ENCODE measurements around the gene OR8K1. TPM values are rescaled to one million over a fixed set of nuclear protein-coding genes. Genes with fewer than 3 reads are reported as not detected.

OR8K1 gene
- total RNA-seq = not detected
- long read RNA-seq = 0 reads

DNA sequence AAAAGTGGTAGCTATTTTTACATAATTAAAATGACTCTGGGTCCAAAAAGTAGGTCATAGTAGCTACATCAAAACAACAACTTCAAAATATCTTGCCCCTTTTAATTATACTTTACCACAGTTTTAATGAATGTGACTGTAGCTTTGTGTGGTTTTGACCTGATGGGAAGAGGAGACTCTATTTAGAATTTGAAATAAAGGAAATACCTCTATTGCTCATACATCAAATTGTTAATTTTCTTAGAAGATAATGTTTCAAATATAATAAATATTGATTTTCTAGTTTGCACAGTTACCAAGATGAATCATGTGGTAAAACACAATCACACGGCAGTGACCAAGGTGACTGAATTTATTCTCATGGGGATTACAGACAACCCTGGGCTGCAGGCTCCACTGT, at the start of gene OR8K1:
Gene OR8K1 (plus strand): TSS at position 301 of the 400 bp plus-strand sequence. CDS start 0 bp downstream, at position 301.
- intact Hi-C loops (cut with micrococcal nuclease) = loop anchor here (2.0 kb wide), 1 partner anchor 33 kb away; no protein-coding TSS in a partner anchor
- DNase-seq (no peak), ATAC-seq (no peak)

DNA sequence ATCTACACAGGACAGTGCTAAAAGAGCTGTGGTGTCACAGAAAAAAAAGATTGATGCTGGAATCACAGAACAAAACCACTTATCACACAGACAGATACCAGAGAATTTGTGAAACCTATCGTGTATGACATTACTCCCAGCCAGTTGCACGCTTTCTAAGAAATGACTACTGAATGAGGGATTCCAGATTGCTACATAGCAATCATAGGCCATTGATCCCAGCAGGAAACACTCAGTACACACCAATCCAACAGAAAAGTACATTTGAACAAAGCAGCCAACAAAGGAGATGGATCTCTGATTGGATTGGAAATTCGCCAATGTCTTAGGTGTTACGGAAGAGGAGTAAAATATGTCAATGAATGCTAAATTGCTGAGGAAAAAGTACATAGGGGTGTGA, 48.9 kb upstream of the OR8K1 start:
- intact Hi-C loops (cut with micrococcal nuclease) = no loop called here
- DNase-seq (no peak), ATAC-seq (no peak)

DNA sequence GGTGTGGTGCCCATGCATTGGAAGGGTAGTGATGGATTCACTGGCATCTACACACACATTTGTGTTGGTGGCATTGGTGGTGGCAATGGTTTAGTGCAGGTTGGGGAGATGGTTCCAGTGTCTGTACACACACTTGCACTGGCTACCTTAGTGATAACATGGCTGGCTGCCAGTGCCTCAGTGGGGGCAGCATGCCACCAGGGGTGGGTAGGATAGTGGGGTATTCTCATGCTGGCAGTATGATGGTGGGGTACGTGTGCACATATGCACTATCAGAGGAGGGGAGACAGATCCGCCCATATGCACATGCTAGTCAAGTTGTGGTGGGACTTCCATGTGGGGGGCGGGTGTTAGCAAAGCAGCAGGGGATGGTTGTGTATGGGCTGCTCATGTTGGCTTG, 38.0 kb upstream of the OR8K1 start:
- DNase-seq (no peak), ATAC-seq (no peak)
- intact Hi-C loops (cut with micrococcal nuclease) = no loop called here

DNA sequence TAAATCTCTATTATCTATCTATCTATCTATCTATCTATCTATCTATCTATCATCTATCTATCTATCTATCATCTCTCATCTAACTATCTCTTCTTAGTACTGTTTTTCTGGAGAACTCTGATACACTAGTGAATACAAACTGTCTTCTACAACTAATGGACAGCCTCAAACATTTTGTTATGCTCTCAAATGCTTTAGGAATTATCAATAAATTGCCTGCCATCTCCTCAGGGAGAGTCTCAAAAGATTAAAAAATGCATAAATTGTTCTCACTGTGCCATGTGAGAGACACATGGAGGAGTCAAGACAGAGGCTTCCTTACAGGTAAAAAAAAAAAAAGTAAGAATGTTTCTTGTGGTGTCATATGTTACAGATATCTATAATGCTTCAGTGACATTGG, 31.0 kb upstream of the OR8K1 start, which contains the start of gene OR8K3:
Gene OR8K3 (plus strand): TSS at position 301 of the 400 bp plus-strand sequence. CDS start 3,163 bp downstream, outside the sequence.
- intact Hi-C loops (cut with micrococcal nuclease) = no loop called here
- no peak for DNase-seq
- no peak for ATAC-seq

DNA sequence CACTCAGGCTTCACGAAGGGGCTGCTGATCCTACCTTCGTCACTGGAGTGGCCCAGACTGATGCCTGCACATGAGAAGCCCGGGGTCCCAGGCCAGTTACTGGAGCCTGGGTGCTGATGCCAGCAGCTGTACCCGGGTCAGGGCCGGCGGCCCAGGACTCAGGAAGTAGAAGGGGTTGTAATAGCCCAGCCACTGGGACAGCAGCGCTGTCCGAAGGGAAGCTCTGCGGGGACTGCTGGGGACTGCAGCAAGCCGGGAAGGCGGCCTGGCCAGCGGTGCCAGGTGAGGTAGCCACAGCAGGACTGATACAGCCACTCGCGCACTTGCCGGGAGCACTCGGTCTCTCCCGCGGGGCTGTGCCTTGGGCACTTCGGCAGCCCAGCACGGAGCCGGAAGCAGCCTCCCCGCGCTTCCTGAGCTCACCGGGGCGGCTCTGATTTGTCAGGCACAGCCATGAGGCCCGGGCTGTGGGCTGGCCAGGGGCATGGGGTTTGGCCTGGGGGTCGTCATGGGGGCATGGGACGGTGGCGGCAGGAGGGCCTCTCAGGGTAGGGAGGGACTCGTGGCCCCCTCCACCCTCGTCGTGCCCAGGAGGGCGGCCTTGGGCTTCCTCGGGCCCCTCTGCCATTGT, 13.9 kb upstream of the OR8K1 start:
- DNase-seq (no peak), ATAC-seq (no peak)
- intact Hi-C loops (cut with micrococcal nuclease) = no loop called here

DNA sequence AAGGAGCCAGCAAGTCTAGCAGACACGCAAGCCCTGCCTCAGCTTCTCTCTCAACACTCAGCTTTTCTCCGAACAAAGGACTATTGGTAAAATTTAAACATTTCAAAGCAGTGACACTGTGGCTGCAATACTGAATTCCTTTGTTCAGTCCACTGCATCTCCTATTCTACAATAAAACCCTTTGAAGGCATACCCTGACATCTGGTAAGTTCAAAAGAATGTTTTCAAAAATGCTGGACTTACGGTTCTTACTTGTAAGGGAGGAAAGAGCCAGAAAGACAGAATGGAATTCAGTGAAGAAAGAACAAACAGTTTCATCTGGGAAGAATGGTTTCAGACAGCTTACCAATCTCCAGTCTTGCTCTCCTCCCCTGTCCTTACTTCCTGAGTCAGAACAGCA, 12.7 kb upstream of the OR8K1 start:
- DNase-seq (no peak), ATAC-seq (no peak)
- intact Hi-C loops (cut with micrococcal nuclease) = no loop called here

DNA sequence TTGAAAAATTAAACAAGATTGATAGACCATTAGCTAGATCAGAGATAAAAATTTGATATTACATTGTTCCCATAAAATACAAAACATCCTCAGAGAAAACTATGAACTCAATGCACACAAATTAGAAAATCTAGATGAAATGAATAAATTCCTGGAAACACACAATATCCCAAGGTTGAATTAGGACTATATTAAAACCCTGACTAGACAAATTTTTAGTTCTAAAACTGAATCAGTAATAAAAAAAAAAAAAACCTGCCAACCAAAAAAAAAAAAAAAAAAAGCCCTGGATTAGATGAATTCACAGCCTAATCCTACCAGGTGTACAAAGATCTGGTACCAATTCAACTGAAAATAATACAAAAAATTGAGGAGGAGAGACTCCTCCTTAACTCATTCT, 5.5 kb upstream of the OR8K1 start:
- DNase-seq (no peak), ATAC-seq (no peak)
- intact Hi-C loops (cut with micrococcal nuclease) = no loop called here

DNA sequence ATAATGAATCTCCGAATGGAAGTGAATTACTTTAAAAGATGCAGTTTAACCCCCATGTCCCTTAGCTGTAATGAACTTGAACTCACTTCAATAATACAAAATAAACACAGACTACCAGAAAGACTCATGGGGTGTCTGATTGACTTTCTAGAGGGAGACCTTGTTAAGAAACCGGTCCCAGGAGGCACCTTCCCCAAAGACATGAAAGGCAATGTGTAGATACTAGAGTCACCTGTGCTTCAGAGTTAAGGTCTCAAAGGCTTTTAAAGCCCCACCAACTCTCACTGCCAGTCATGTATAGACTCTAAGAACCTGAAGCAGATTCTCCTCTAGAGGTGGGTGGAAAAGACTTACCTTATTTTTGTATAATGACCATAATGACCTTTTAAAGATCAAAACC, 8.2 kb downstream of the OR8K1 start, which contains the start of gene OR8J1:
Gene OR8J1 (plus strand): TSS at position 301 of the 400 bp plus-strand sequence. CDS start 5,956 bp downstream, outside the sequence.
- DNase-seq = no peak
- ATAC-seq = no peak
- intact Hi-C loops (cut with micrococcal nuclease) = no loop called here

DNA sequence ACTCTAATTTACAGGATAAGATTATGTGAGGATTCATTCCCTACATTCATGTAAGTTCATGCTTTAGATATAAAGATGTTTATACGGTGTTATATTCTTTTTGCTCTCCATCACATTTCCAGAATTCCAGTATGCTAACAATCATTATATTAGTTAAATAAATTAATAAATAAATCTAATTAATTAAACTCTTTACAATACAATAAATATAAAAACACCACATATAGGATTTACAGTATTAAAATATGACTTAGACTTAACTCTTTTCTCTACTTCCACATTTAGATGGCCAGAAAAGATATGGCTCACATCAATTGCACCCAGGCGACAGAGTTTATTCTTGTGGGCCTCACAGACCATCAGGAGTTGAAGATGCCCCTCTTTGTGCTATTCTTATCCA, 29.5 kb downstream of the OR8K1 start, which contains the start of gene OR8U1:
Gene OR8U1 (plus strand): TSS at position 301 of the 400 bp plus-strand sequence. CDS start 0 bp downstream, at position 301.
- intact Hi-C loops (cut with micrococcal nuclease) = no loop called here
- no peak for DNase-seq
- ATAC-seq = no peak

DNA sequence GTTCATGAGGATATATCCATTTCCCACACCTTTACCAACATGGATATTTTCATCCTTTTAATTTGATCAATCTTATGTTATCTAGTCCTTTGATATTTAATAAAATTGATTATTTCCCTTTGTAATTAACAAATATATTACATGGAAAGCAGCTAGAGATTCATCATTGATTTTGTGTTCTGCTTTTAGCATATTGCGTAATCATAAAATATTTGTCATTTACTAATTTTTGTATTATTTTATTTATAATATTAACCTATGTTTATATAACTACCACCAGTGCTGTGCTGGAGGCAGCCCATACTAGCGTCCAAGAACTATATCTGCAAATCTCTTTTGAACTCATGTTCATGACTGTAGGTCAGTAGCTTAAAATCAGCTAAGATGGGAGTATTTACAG, 34.3 kb downstream of the OR8K1 start:
- DNase-seq = no peak
- intact Hi-C loops (cut with micrococcal nuclease) = no loop called here
- ATAC-seq = no peak

DNA sequence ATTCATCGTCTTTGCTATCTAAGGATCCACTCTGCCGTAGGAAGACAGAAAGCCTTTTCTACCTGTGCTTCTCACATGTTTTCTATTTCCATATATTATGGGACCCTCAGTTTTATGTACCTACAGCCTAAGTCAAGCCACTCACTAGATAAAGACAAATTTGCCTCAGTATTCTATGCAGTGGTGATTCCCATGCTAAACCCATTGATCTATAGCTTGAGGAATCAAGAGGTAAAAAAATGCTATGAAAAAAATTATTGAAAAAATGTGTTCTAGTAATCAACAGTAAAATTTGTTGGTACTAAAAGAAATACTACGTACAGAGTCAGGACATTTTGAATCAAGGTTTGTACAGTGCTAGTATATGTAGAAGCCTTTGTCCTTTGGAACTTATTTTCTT, 48.5 kb downstream of the OR8K1 start:
- ATAC-seq = no peak
- intact Hi-C loops (cut with micrococcal nuclease) = no loop called here

DNA sequence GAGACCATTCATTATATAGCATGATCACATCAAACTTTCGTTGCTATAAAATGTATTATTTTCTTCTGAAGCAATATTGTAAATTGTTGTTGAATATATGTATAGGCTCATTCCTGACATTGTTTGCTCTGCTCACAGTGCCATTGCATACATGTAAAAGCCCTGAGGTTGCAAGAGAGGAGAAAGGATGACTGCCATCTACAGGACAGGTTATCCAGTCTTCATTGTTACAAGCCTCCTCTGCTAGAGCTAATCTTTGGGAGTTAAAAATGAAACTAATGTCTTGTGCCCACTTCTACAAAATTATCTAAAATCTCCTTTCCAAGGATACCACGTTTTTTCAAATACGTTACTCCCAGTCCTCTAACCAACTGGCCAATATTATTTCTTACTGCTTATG, 50.2 kb downstream of the OR8K1 start:
- ATAC-seq (no peak), DNase-seq (no peak)
- intact Hi-C loops (cut with micrococcal nuclease) = no loop called here

More for the DNA sequence above, 48.5 kb downstream of the OR8K1 start:
- DNase-seq = no peak

Other genes starting within 250 kb of the OR8K1 start
- gene OR8H2, start 242.4 kb upstream of the OR8K1 start, total RNA-seq = not detected
- gene OR8H3, start 223.7 kb upstream of the OR8K1 start, total RNA-seq = not detected
- gene OR8J3, start 205.8 kb upstream of the OR8K1 start, total RNA-seq = not detected
- gene OR8K5, start 185.7 kb upstream of the OR8K1 start, total RNA-seq = not detected
- not detected for gene OR5J2, start 169.4 kb upstream of the OR8K1 start, total RNA-seq
- gene OR5T2, start 111.8 kb upstream of the OR8K1 start, total RNA-seq = not detected
- gene OR5T3, start 93.8 kb upstream of the OR8K1 start, total RNA-seq = not detected
- gene OR5T1, start 71.9 kb upstream of the OR8K1 start, total RNA-seq = not detected
- not detected for gene OR8H1, start 53.8 kb upstream of the OR8K1 start, total RNA-seq
- gene OR8K3, start 30.9 kb upstream of the OR8K1 start, total RNA-seq = not detected
- not detected for gene OR8J1, start 8.3 kb downstream of the OR8K1 start, total RNA-seq
- gene OR8U1, start 29.6 kb downstream of the OR8K1 start, total RNA-seq = not detected
- not detected for gene OR5AL1, start 66.7 kb downstream of the OR8K1 start, total RNA-seq
- gene OR5M3, start 127.3 kb downstream of the OR8K1 start, total RNA-seq = not detected
- gene OR5M8, start 145.3 kb downstream of the OR8K1 start, total RNA-seq = not detected
- gene OR5M11, start 197.2 kb downstream of the OR8K1 start, total RNA-seq = not detected
- gene OR5M10, start 231.7 kb downstream of the OR8K1 start, total RNA-seq = not detected

Measured in left ventricle myocardium superior (tissue), 1 donor.